HUES6 (cell line): ENCODE data around the gene GIMAP4.
"Not testable (repeated sequence)": the region's sequence is repeated elsewhere in the genome, so short reads cannot be mapped to it uniquely, and the experiment has no call there.

Experiments
- H3K27ac ChIP-seq: 2 replicates; pipeline ENCODE4 v1.7.0; 2013; ENCODE audit warnings: low read depth, mild to moderate bottlenecking, low read length, inconsistent platforms
- H3K27me3 ChIP-seq: 2 replicates; pipeline ENCODE4 v1.6.1; 2013; ENCODE audit warnings: low read length; ENCODE audit not compliant: control insufficient read depth, insufficient read depth
- H3K36me3 ChIP-seq: 2 replicates; pipeline ENCODE4 v1.6.1; 2013; ENCODE audit warnings: low read length; ENCODE audit not compliant: control insufficient read depth, insufficient read depth
- H3K4me1 ChIP-seq: 2 replicates; pipeline ENCODE4 v1.6.1; 2013; ENCODE audit warnings: low read length; ENCODE audit not compliant: control insufficient read depth, insufficient read depth
- H3K4me3 ChIP-seq: 2 replicates; pipeline ENCODE4 v1.5.1; 2013; ENCODE audit warnings: low read depth, low read length
- H3K9ac ChIP-seq: one replicate; pipeline ENCODE4 v1.6.1; 2013; ENCODE audit warnings: mild to moderate bottlenecking, low read length
- H3K9me3 ChIP-seq: 2 replicates; pipeline ENCODE4 v1.6.1; 2013; ENCODE audit warnings: low read depth, low read length; ENCODE audit not compliant: control insufficient read depth, insufficient read depth

GIMAP4 gene

DNA sequence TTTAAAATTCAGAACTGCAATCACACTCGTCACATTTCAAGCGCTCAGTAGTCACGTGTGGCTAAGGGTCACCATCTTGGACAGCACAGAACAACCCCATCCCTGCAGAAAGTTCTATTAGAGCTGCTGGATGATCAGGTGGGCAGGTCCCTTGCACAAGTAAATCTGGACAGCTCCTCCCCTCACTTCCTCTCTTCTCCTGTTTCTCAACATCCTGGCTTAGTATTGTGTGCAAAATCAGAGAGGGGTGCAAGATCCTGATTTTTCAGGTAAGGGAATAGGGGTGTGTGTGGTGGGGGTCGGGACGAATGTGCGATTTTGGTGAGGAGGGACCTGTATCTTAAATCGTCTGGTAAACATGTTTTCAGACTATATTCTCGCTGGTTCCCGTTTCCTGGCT is at the start of gene GIMAP4:
Gene GIMAP4 (plus strand): TSS at position 222 of the 400 bp plus-strand sequence. CDS start 2,512 bp downstream, outside the sequence.
- Histone ChIP-seq H3K27ac (no peak within 1 kb of the TSS), H3K9ac (no peak within 1 kb of the TSS), H3K36me3 (no peaks in the 10 kb centered on the region), H3K4me3 (no peak within 1 kb of the TSS), H3K9me3 (no peaks in the 10 kb centered on the region), H3K27me3 (0 out of 2 replicates have a peak, but pooled peaks cover 3% of the 10 kb centered on the region), H3K4me1 (peaks cover 30% of the 10 kb centered on the region)

DNA sequence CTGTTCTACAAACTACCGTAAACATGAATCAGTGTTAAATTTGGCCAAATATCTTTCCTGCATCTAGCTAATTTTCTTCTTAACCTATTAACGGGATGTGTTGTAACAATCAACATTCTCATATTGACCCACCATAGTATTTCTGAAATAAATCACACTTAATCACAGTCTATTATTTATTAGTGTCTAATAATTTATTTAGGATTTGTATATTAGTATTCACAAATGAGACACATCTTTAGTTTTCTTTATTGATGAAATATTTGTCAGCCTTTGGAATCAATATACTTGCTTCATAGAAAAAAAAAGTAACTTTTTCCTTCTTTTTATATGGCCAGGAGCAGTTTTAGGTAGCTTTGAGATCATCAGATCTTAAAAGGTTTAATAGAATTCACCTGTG is 47.9 kb upstream of the GIMAP4 start:
- H3K9ac ChIP-seq = no peak overlapping the region
- H3K27ac ChIP-seq = no peak overlapping the region
- H3K9me3 ChIP-seq = peaks cover 8% of the 10 kb centered on the region; the same call in 1 of the 2 replicates
- H3K36me3 ChIP-seq = no peaks in the 10 kb centered on the region
- no peak overlapping the region for H3K4me3 ChIP-seq
- H3K4me1 ChIP-seq = no peaks in the 10 kb centered on the region
- peaks cover 7% of the 10 kb centered on the region; the same call in 1 of the 2 replicates for H3K27me3 ChIP-seq

DNA sequence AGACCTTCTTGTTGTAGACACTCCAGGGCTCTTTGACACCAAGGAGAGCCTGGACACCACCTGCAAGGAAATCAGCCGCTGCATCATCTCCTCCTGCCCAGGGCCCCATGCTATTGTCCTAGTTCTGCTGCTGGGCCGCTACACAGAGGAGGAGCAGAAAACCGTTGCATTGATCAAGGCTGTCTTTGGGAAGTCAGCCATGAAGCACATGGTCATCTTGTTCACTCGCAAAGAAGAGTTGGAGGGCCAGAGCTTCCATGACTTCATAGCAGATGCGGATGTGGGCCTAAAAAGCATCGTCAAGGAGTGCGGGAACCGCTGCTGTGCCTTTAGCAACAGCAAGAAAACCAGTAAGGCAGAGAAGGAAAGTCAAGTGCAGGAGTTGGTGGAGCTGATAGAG is 47.0 kb upstream of the GIMAP4 start:
- Histone ChIP-seq H3K27ac (no peak overlapping the region), H3K4me1 (no peaks in the 10 kb centered on the region), H3K36me3 (no peaks in the 10 kb centered on the region), H3K4me3 (no peak overlapping the region), H3K9ac (no peak overlapping the region), H3K27me3 (peaks cover 3% of the 10 kb centered on the region; the same call in 1 of the 2 replicates), H3K9me3 (peaks cover 13% of the 10 kb centered on the region)

DNA sequence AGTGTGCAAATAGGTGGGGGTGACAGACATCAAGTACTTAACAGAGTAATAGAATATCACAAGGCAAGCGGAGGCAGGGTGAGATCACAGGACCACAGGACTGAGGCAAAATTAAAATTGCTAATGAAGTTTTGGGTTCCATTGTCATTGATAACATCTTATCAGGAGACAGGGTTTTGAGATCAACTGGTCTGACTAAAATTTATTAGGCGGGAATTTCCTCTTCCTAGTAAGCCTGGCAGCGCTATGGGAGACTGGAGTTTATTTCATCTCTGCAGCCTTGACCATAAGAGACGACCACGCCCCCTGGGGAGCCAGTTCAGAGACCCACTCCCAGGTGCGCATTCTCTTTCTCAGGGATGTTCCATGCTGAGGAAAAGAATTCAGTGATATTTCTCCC is 44.3 kb upstream of the GIMAP4 start:
- H3K9ac ChIP-seq, H3K4me1 ChIP-seq, H3K4me3 ChIP-seq, H3K36me3 ChIP-seq, H3K27me3 ChIP-seq: not testable (repeated sequence)
- peaks cover 22% of the 10 kb centered on the region for H3K9me3 ChIP-seq
- H3K27ac ChIP-seq = 0 out of 2 replicates have a peak overlapping the region, but pooled peaks have one; percentile 18

DNA sequence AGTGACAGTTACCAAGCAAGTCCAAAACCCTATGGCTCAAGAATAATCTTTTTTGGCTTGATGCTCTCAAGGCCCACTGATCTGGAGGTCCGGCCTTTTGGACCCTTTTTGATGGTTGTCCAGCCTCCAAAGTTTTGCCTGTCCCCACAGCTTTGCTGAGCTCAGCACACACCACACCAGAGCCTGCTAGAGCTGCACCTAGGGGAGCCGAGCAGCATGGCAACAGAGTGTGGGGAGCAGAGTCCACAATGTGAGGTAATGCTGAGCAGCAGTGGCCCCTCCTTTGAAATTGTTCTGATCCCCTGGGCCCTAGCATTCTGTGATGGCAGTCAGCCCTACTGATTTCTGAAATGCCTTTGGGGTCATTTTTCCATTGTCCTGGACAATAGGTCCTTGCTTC is 43.2 kb upstream of the GIMAP4 start:
- Histone ChIP-seq H3K27me3 (peaks cover 3% of the 10 kb centered on the region; the same call in 1 of the 2 replicates), H3K36me3 (no peaks in the 10 kb centered on the region), H3K9me3 (peaks cover 23% of the 10 kb centered on the region), H3K27ac (no peak overlapping the region), H3K9ac (no peak overlapping the region), H3K4me3 (no peak overlapping the region; the same call in 1 of the 2 replicates), H3K4me1 (no peaks in the 10 kb centered on the region)

DNA sequence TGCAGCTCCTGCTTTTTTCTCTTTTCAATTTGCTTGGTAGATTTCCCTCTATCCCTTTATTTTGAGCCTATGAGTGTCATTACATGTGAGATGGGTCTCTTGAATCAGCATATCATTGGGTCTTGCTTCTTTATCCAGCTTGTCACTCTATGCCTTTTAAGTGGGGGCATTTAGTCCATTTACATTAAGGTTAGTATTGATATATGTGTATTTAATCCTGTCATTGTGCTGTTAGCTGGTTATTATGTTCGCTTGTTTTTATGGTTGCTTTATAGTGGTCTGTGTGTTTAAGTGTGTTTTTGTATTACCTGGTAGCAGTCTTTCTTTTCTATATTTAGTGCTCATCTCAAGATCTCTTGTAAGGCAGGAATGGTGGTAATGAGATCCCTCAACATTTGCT is 35.5 kb upstream of the GIMAP4 start:
- Histone ChIP-seq H3K4me3 (no peak overlapping the region), H3K9ac (no peak overlapping the region), H3K36me3 (no peaks in the 10 kb centered on the region), H3K9me3 (peaks cover 41% of the 10 kb centered on the region), H3K27ac (no peak overlapping the region), H3K4me1 (no peaks in the 10 kb centered on the region), H3K27me3 (no peaks in the 10 kb centered on the region)

DNA sequence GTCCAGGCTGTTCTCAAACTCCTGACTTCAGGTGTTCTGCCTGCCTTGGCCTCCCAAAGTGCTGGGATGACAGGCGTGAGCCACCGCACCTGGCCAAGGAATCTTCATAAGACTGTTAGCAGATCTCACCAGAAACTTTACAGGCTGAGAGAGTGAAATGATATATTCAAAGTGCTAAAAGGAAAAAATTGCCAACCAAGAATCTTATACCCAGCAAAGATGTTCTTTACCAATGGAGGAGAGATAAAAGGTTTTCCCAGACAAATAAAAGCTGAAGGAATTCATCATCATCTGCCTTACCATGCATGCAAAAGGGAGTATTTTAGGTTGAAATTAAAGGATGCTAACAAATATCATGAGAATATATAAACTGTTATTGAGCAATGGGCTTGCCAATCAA is 28.9 kb upstream of the GIMAP4 start:
- Histone ChIP-seq H3K27me3 (no peaks in the 10 kb centered on the region), H3K4me3 (no peak overlapping the region), H3K9me3 (peaks cover 30% of the 10 kb centered on the region), H3K4me1 (no peaks in the 10 kb centered on the region), H3K36me3 (no peaks in the 10 kb centered on the region), H3K27ac (no peak overlapping the region), H3K9ac (no peak overlapping the region)

DNA sequence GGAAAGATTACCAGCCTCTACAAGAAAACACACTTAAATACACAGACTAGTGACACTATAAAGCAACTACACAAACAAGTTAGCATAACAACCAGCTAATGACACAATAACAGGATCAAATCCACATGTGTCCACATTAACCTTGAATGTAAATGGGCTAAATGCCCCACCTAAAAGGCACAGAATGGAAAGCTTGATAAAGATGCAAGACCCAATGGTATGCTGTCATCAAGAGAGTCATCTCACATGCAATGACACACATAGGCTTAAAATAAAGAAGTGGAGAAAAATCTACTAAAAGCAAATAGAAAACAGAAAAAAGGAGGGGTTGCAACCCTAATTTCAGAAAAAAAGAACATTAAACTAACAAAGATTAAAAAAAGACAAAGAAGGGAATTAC is 14.0 kb upstream of the GIMAP4 start:
- H3K9ac ChIP-seq = no peak overlapping the region
- H3K27me3 ChIP-seq = no peaks in the 10 kb centered on the region
- no peaks in the 10 kb centered on the region for H3K4me1 ChIP-seq
- H3K27ac ChIP-seq = no peak overlapping the region
- H3K4me3 ChIP-seq = no peak overlapping the region
- peaks cover 34% of the 10 kb centered on the region for H3K9me3 ChIP-seq
- H3K36me3 ChIP-seq = no peaks in the 10 kb centered on the region

DNA sequence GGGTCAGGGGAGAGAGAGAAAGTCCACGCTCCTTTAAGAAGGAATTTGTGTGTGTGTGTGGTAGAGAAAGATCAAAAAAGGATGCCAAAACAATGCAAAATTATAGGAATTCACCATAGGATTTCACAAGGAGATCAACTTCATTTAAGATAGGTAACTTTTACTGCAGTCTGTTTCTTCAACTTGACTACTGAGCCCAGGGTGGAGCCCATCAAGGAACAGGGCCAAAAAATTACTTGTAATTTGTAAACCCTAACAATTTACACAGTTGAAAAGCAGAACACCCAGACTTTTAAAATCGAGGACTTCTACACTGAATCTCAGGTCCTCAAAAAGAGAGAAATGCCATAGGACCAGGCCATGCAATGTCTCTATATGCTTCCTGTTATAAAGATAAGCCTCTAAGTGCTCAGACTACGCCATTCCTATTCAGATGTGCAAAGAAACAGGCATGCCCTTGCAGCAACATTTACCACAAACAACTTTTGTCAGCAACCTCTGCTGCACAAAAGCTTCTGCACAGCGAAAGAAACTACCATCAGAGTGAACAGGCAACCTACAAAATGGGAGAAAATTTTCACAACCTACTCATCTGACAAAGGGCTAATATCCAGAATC is 10.6 kb upstream of the GIMAP4 start:
- Histone ChIP-seq H3K27ac (no peak overlapping the region), H3K9ac (no peak overlapping the region), H3K4me3 (no peak overlapping the region), H3K4me1 (no peaks in the 10 kb centered on the region), H3K27me3 (no peaks in the 10 kb centered on the region), H3K36me3 (no peaks in the 10 kb centered on the region), H3K9me3 (peaks cover 25% of the 10 kb centered on the region)

DNA sequence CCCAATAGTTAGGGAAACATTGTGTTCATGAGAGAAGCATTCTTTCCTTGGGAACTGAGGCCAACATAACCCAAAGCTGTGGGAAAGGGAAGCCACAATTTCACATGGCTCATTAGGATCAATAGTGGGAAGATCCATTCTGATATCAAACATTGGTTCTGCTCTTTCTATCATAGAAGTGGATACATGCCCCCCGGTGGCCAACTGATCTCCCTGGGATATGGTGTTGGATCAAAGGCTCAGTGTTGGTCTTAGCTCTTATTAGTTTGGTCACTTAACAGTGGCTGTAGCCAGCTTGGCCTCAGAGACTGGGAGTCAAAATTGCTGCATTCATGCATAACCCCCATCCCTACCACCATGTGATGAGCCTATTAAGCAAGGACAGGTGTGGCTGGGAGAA is 6.7 kb upstream of the GIMAP4 start:
- Histone ChIP-seq H3K9me3 (peaks cover 18% of the 10 kb centered on the region), H3K4me3 (no peak overlapping the region; the same call in 1 of the 2 replicates), H3K27me3 (no peaks in the 10 kb centered on the region), H3K9ac (no peak overlapping the region), H3K36me3 (no peaks in the 10 kb centered on the region), H3K4me1 (peaks cover 12% of the 10 kb centered on the region; the same call in 1 of the 2 replicates), H3K27ac (no peak overlapping the region)

DNA sequence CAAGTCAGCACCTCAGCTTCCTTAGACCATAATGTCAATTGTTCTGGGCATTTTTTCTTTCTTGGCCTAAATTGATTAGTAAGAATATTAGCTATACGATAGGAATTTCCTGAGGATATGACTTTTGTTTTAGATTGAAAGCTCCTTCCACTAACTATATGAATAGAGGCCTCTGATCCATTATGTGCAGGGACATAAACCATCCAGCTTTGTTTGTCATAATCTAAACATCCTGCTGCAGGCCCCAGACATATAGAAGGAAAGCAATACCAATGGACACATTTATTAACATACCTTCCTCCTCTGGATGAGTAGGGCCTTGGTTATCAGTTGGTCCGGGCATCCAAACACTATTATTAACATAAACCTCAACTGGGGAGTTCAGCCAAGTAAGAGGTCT is 4.3 kb upstream of the GIMAP4 start:
- no peaks in the 10 kb centered on the region for H3K36me3 ChIP-seq
- H3K27ac ChIP-seq = no peak overlapping the region
- peaks cover 15% of the 10 kb centered on the region for H3K9me3 ChIP-seq
- no peak overlapping the region for H3K9ac ChIP-seq
- no peak overlapping the region for H3K4me3 ChIP-seq
- H3K4me1 ChIP-seq = peaks cover 30% of the 10 kb centered on the region
- 0 out of 2 replicates have a peak, but pooled peaks cover 3% of the 10 kb centered on the region for H3K27me3 ChIP-seq
